B cell (primary cell): ENCODE measurements around the gene KRTAP5-2.
"Not testable (repeated sequence)": the region's sequence is repeated elsewhere in the genome, so short reads cannot be mapped to it uniquely, and the experiment has no call there.

Experiments
- CTCF ChIP-seq: fragments of 200-600 bp; IDR thresholded peaks from one replicate; pipeline ENCODE4 v1.8.0; 2022; ENCODE audit warnings: antibody characterized with exemption, mild to moderate bottlenecking
- EZH2 ChIP-seq: IDR thresholded peaks from 2 replicates; pipeline ENCODE4 v1.6.1; 2012; ENCODE audit warnings: borderline replicate concordance, low read depth, mild to moderate bottlenecking, moderate library complexity, low read length; ENCODE audit not compliant: insufficient read depth, poor library complexity, severe bottlenecking

- TF ChIP-seq CTCF, EZH2: not testable (repeated sequence)
Measured at GRCh38 chr11:1598406-1598805, 312 bp upstream of the KRTAP5-2 start.
